GM19328 (cell line): Measurements from ENCODE around the gene RSRC1.
"Not testable (repeated sequence)": the region's sequence is repeated elsewhere in the genome, so short reads cannot be mapped to it uniquely, and the experiment has no call there.

ENCODE experiments used
- ATAC-seq: cut with Tn5 transposase; IDR thresholded peaks from one replicate; pipeline ENCODE4 v1.9.1; 2021; ENCODE audit warnings: mild to moderate bottlenecking, moderate library complexity; ENCODE audit not compliant: unreplicated experiment

Gene RSRC1

DNA sequence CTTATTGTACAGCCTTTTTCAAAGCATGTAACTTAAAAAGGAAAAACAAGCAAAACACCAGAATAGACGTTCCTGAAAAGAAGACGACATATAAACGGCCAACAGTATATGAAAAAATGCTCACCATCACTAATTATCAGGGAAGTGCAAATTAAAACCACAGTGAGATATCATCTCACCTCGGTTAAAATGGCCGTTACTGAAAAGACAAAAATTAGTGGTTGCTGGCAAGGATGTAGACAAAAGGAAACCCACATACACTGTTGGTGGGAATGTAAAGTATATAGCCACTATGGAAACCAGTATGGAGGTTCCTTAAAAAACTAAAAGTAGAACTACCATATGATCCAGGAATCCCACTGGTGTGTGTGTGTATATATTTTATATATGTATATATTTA, 396.6 kb downstream of the RSRC1 start:
- ATAC-seq = no peak

GRCh38 chr3:158508481-158508880, 398.6 kb downstream of the RSRC1 start:
- ATAC-seq = no peak

GRCh38 chr3:158509891-158510290, 400.0 kb downstream of the RSRC1 start:
- no peak for ATAC-seq

GRCh38 chr3:158516729-158517128, 406.8 kb downstream of the RSRC1 start:
- not testable (repeated sequence) for ATAC-seq

DNA sequence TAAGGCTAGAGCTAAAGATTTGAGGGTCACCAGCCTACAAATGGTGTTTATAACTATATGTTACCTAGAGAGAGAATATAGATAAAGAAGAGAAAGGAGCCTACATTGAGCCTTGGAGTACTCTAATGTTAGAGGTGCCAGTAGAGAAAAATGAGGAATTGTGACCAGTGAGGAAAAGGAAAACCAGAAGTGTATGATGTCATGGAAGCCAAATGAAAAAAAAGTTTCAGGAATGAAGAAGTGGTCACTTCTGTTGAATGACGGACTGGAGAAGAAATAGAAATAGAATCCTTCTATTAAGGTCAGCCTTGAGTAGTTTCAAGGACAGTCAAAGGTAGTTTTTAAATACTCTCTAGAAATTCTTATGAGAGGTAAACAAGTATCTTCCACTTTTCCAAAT, 409.9 kb downstream of the RSRC1 start:
- ATAC-seq = no peak

- no peak for ATAC-seq
Observed at GRCh38 chr3:158520433-158520832, 410.5 kb downstream of the RSRC1 start.

GRCh38 chr3:158522221-158523136, 412.6 kb downstream of the RSRC1 start:
- no peak for ATAC-seq

DNA sequence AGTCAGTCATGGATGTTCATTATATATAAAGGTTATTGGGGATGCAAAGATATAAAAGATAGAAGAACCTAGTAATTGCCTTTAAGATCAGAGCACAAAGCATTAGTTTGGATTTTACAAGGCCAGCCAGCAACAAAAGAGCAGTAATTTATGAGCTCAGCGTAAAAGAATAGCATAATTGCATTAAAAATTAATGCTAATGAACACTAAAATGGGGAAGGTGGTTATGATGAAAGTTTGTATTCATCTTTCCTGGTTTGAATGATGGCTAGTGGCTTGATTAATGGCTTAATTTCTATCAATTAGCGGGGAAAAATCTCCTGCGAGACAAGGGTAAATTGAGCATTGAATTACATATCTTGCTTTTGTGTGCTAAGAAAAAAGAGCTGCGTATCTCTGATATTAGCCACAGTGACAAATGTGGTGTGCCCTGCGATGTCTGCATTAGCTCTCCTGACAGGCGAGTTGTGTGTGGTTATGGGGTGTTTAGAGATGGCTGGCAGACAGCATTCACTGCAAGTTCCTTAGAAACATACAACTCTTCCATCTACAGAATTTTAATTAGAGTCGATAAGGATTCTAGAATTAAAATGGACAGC, 418.3 kb downstream of the RSRC1 start:
- ATAC-seq = no peak

GRCh38 chr3:158531334-158531733, 421.4 kb downstream of the RSRC1 start:
- ATAC-seq = no peak

DNA sequence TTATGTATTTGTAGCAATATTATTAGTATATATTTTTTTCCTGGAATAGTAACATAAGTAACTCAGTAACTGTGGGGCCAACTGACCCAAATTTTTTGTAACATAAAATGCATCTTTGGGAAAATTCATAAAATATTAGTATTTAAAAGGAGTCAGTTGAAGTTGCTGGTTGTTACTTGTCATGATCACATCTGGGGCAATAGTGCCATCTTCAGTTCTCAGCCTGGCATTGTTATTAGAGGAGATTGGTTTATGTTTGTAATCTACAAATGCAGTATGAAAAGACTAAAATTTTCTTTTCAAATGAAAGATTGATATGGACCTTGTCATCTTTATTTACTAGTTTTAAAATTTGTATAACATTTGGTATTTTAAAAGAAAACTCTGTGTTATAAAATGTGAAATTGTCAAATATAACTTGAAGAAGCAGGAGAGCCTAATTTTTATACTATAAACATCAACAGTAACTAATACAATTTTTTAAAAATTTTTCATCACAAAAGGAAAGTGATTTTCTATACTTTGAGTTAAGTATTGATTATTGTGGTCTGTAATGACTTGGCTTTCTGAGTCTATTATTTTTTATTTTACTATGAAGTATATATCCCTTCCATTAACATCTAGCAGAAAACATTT, 422.3 kb downstream of the RSRC1 start:
- no peak for ATAC-seq

GRCh38 chr3:158535918-158536317, 426.0 kb downstream of the RSRC1 start:
- ATAC-seq = no peak

DNA sequence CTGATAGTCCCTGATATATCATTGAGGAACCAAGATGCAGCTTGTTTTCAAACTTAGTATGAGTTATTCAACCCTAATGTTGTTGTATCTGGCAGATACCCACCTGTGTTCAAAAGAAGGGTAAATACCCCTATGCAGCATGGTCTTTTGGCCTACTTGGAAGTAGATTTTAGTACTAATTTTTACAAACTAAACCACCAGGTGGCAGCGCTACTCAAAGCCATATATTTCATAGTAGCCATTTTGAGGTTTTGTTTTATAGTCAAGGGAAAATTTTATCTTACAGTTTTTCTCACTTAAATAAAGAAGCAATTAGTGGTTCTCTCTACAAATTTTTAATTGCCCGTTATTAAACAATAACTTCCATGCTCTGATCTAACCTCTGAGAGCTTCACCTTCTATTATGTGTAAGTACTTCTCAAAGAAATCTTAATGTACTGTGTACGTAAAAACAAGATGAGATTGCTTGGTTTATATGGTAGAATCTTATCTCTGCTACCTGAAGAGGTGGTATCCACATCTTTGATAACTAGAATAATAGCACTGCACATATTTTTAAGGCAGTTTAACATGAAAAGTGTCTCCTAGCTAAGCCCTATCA, 429.6 kb downstream of the RSRC1 start:
- ATAC-seq = no peak

- no peak for ATAC-seq
Observed at GRCh38 chr3:158540066-158540465, 430.2 kb downstream of the RSRC1 start.

GRCh38 chr3:158548691-158549090, 438.8 kb downstream of the RSRC1 start:
- no peak for ATAC-seq

- ATAC-seq = not testable (repeated sequence)
Observed at GRCh38 chr3:158549938-158550337, 440.0 kb downstream of the RSRC1 start.

DNA sequence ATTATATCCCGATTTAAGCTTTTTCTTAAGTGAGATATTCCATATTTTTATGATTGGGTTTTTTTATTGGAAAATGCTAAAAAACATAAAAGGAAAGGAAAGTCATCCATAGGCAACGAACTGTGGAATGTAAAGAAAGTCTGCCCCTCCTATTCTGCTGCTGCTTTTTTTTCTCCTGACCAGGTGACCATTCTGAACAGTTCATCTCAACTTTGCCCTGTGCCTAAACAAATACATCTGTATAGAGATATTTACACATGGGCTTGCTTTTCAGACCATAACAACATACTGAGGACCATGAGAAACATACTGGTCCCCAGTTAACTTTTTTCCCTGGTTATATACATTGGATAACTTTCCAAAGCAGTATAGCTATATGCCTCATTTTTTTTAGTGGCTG, 442.2 kb downstream of the RSRC1 start:
- no peak for ATAC-seq

- ATAC-seq = no peak
Observed at GRCh38 chr3:158559504-158559903, 449.6 kb downstream of the RSRC1 start.

DNA sequence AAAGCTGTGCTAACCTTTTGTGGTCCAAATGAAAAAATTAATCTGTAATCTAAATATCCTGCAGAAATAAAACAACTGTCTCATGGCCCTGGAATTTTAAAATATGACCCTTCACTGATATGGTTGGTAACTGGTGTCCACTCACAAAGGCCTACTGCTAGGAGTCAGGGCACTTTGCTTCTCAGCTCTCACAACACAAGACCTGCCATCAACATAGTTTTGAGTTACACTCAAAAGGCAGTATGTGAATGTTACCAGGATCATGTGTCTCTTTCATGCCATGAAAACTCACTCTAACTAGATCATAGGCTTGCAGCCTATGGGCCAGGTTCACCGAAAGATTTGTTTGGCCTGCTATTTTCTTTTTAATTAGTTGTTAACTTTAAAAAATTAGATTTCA, 451.1 kb downstream of the RSRC1 start:
- ATAC-seq = no peak

GRCh38 chr3:158562674-158563073, 452.8 kb downstream of the RSRC1 start:
- no peak for ATAC-seq

DNA sequence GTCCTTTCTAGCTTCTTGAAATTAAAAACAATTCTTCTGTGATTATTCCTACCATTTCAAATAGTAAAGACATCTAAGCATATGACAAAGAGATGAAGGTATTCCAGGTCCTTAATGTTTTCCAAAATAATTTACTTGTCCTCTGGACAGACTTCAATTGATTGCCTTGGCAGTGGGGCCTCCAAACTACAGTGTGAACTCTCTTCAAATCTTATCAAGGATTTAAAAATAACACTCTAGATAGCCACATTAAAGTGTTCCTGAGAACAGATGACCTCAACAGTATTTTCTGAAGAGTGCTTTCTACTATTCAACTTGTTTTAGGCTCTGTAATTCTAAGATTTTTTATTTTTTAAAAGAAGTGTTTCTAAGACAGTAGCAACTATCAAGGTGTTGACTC, 453.2 kb downstream of the RSRC1 start:
- ATAC-seq = no peak

- no peak for ATAC-seq
Observed at GRCh38 chr3:158565076-158565475, 455.2 kb downstream of the RSRC1 start.
